Measurements from ENCODE around the gene GRK5.

GRCh38 chr10:119243967-119244366 lies 36.6 kb downstream of the GRK5 start:
- TF ChIP-seq POLR2A (IDR thresholded peaks at IDR 0.05; ENCODE audit: low read depth, low read length) (no peak), POLR2AphosphoS5 (IDR thresholded peaks at IDR 0.05; ENCODE audit: low read depth, low read length) (no peak), TAF1 (IDR thresholded peaks at IDR 0.05; ENCODE audit: borderline replicate concordance, low read depth, low read length) (no peak)

Measured in GM12892 (cell line).